UCSD-AML1 (cell line): Measurements from ENCODE around the gene WDR86.

Experiments used
- DNase-seq: peaks from one replicate; lab custom pipeline; 2025; ENCODE audit not compliant: unreplicated experiment; lab: John Stamatoyannopoulos, UW

Gene WDR86

GRCh38 chr7:151427705-151428377 lies 18.0 kb upstream of the WDR86 start:
- DNase-seq: no peak

DNA sequence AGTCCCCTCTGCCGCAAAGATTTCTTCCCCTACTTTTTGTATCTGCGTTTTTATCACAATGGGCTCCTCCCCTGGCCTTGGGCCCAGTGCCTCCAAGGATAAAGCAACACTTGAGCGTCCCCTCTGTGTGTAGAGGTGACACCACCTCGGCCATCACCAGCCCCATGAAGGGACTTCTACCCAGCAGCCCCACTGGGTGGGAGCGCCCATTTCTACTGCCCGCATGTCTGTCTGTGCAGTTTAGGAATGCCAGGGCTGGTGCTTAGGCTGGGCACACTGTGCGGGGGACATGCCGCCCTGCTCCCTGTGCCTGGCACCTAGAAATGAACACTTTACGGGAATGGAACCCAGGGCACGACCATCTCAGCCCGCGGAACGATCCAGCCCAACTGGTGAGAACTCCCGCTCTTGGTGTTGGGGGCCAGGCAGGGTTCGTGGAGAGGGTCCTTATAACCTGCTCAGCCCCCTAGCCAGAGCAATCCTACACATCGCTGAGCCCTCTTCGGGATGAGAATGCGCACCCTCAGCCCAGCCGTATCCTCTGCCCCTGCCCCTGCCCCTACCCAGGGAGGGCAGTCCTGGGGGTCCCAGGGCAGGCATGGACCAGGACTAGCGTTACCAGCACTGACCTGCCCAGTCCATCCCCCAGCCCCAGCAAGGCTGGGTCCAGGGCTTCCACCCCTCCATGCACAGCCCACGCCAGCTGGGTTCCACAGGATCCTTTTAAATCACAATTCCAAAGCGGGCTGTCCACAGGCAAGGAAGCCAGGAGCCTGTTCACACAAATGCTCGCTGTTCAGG lies 17.3 kb upstream of the WDR86 start:
- DNase-seq: no peak

GRCh38 chr7:151426441-151426903 lies 16.6 kb upstream of the WDR86 start:
- DNase-seq: no peak

DNA sequence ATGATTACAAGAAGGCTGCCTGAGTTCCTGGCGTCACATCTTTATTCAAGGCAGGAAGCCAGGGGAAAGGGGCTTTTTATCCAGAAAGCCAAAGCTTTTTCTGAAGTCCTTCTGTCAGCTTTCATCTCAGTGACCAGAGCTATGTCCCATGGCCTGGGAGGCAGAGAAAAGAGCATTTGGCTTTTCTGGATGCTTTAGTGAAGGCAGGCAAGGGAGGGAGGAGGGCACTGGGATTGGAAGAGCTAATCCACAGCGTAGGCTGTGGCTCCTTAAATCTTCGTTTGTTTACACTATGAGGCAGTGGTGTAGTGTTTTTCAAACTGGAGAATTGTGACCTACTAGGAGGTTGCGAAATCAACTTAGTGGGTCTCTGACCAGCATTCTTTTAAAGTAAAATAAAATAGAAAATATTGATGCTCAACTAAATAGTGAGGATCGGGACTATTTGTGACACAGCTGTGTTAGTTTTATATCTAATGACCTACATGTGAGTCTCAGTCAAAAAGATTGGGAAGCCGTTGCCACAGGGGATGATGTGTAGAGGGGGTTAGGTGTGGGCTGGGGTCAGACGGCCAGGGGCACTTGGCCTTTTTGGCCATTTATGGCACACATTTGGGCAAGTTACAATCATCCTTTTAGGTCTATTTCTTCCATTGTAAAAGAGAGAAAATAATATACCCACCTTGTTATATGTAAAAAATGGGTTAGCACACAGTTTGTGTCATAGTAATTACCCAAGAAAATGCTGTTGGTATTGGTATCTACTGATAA lies 16.0 kb upstream of the WDR86 start:
- DNase-seq: no peak

GRCh38 chr7:151424799-151425198 lies 15.0 kb upstream of the WDR86 start:
- no peak for DNase-seq

DNA sequence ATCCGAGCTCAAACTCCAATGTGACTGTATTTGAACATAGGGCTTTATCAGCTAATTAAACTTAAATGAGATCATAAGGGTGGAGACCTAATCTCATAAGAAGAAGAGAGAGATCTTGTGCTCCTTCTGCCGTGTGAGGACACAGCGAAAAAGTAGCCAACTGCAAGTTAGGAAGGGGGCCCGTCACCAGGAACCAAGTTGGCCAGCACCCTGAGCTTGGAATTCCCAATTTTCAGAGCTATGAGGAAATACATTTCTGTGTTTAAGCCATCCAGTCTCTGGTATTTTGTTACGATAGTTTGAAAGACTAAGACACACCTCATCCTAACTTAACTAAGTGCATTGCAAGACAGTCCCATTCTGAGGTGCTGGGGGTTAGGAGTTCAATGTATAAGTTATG lies 14.1 kb upstream of the WDR86 start:
- no peak for DNase-seq

DNA sequence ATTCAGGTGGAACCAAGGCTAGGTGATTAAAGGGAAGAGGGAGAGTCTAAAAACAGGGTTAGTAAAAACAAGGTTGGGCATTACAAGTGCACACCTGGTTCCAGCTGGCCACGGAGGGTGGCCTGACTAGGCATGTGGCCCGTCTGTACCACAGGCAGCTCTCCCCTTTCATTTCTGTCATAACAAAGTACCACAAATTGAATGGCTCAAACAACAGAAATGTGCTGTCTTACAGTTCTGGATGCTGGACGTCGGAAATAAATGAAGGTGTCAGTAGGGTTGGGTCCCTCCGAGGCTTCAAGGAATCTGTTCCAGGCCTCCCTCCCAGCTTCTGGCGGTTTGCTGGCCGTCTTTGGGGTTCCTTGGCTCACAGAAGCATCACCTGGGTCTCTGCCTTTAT lies 13.4 kb upstream of the WDR86 start:
- DNase-seq: no peak

GRCh38 chr7:151422212-151422611 lies 12.4 kb upstream of the WDR86 start:
- DNase-seq: no peak

- no peak for DNase-seq
These were observed 10.3 kb upstream of the WDR86 start for GRCh38 chr7:151420144-151420543.

DNA sequence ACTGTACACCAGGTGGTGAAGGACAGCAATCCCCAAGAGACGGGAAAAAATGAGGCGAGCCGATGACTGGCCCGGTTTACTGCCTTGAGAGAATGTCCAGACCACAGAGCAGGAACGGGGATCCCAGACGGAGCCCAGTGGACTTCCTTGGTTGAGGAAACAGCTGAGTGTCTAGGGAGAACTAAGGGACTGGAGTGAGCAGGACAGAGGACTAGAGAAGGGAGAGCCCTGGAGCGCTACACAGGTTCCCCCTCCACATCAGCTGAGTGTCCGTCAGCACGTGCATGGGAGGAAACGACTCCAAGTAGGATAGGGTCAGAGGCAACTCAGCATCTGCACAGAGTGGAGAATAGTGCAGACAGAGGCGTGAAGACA lies 7.1 kb upstream of the WDR86 start:
- DNase-seq: no peak

GRCh38 chr7:151416112-151416940 lies 6.5 kb upstream of the WDR86 start:
- DNase-seq: no peak

DNA sequence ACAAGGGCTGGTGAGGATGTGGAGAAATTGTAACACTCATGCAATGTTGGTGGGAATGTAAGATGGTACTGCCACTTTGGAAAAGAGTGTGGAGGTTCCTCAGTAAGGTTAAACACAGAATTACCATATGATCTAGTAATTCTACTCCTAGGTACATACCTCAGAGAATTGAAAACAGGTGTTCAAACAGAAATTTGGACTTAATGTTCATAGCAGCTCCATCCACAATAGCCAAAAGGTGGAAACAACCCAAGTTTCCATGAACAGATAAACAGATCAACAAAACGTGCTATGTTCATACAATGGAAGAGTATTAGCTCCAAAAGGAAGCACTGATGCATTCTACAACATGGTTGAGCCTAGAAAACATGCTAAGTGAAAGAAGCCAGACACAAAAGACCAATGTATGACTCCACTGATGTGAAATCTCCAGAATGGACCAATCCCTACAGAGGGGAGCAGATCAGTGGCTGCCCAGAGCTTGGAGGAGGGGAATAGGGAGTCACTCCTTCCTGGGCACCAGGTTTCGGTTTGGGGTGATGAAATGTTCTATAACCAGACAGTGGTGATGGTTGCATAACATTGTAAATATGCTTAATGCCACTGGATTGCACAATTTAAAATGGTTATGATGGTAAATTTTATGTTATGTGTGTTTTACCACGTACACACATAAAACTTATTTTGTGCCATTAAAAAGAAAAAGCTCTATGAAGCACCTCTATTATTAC lies 5.7 kb upstream of the WDR86 start:
- DNase-seq: no peak

GRCh38 chr7:151413241-151413640 lies 3.4 kb upstream of the WDR86 start:
- no peak for DNase-seq

- DNase-seq: no peak
These were observed 2.5 kb upstream of the WDR86 start for GRCh38 chr7:151412318-151412717.

- DNase-seq: peak; percentile 30
These were observed 1.7 kb upstream of the WDR86 start for GRCh38 chr7:151411551-151411950.

DNA sequence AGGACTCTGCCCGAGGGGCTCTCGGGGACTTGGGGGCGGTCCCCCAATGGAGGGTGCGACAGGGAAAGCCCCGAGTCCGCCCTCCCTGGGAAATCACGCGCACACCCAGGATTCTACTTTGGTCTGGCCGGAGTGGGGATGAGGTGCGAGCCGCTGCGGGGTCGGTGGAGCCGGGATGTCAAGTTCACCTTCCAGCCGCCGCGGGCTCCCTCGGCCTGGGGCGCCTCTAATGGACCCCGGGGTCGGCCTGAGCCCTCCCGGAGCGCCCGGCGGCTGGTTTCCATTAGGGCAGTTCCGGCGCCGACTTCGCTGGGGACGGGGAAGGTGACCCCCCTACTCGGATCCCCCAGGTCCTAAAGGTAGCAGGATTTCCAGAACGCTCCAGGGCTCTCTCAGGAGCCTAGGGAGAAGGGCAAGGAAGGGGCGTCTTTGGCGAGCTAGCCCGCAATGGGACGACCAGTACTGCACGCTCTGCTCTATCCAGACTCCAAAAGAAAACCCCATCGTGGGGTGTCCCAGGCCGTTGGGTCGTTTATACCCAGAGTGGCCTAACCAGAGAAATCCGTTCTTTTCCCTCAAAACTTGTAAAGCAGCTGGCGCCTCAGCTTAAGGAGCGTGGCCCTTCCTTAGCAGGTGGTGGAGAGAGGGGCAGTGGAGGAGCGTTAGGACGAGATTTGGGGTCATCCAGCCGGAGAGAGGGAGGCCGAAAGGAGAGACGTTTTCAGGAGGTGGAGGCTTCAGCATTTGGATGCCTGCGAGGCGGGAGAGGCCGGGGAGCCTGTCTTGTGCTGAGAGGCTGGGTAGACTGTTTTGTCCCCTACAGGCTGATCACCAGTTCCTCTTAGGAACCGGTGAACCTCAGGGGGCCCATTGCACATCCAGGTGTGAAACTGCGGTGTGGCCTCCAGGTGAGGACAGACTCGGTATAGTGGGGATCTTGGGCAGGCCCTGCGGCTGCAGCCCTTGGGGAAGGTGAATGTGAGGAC lies 860 bp upstream of the WDR86 start:
- DNase-seq: no peak

DNA sequence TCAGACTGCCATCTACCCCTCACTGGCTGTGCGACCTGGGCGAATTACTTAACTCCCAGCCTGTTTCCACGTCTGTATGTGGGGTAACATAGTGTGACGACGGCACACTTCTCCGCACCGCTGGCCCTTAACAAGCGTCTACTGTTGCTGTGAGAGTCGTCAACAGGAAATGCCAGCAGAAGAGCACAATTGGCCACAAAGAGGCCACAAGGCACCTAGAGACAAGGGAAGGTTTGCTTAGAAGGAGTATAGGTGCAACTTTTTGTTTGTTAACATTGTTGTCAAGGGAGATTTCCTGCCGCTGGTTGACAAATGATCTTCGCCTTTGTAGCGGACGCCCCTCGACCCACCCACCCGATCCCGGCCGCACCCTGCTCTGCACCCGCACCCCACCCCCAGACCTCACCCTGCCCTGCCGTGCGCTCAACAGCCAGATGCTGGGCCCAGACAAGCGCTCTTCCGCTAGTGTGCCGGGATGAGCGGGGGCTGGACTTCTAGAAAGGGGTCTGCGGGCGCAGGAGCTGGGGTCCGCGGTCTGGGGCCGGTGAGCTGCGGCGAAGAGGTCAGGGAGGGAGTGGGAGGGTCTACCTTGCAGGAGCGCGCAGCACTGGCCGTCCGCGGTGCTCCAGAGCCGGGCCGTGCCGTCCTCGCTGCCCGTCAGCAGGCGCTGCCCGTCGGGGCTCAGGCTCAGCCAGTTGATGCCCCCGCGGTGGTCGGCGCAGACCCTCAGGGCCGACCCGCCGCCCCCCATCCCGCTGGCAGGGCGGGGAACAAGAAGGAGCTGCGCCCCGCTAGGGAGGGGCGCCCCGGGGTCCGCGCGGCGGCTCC lies 785 bp downstream of the WDR86 start:
- DNase-seq: no peak

GRCh38 chr7:151408498-151408838 lies 1.4 kb downstream of the WDR86 start:
- DNase-seq: no peak
